HepG2 (cell line): Measurements from ENCODE around the gene BABAM2. TPM values are rescaled to one million over a fixed set of nuclear protein-coding genes. Genes with fewer than 3 reads are reported as not detected.

ENCODE experiments used
- ARNT2 ChIP-seq: sonication (generic); formaldehyde crosslinking; IDR thresholded peaks from 2 replicates; pipeline ENCODE4 v1.8.0; 2022; ENCODE audit warnings: mild to moderate bottlenecking, low read depth, missing genetic modification reagents, moderate library complexity
- CCAR2 ChIP-seq: fragments of 200-400 bp; formaldehyde crosslinking; optimal IDR thresholded peaks from 2 replicates; pipeline ENCODE3; 2018; ENCODE audit warnings: low read depth, mild to moderate bottlenecking, low read length, moderate library complexity
- FIP1L1 ChIP-seq: fragments of 200-400 bp; formaldehyde crosslinking; IDR thresholded peaks from 2 replicates; pipeline ENCODE4 v1.6.1; 2018; ENCODE audit warnings: low read depth, mild to moderate bottlenecking, low read length, moderate library complexity, borderline replicate concordance; ENCODE audit not compliant: insufficient read depth
- FOXK2 ChIP-seq: fragments of 450-650 bp; IDR thresholded peaks from 2 replicates; pipeline ENCODE4 v1.6.1; 2016
- GABPB1 ChIP-seq: IDR thresholded peaks from 2 replicates; pipeline ENCODE4 v1.6.1; 2016; ENCODE audit warnings: mild to moderate bottlenecking, missing genetic modification reagents, moderate library complexity, missing compliant biosample characterization
- MATR3 ChIP-seq: sonication (generic); formaldehyde crosslinking; IDR thresholded peaks from 2 replicates; pipeline ENCODE4 v1.4.0; 2020; ENCODE audit warnings: missing genetic modification reagents
- NFIB ChIP-seq: sonication (generic); formaldehyde crosslinking; IDR thresholded peaks from 2 replicates; pipeline ENCODE4 v1.9.0; 2021; ENCODE audit warnings: missing genetic modification reagents, mild to moderate bottlenecking, borderline replicate concordance
- PHF8 ChIP-seq: sonication (generic); formaldehyde crosslinking; IDR thresholded peaks from 2 replicates; pipeline ENCODE4 v1.5.0; 2020; ENCODE audit warnings: missing genetic modification reagents
- RAD51 ChIP-seq: fragments of 450-650 bp; IDR thresholded peaks from 2 replicates; pipeline ENCODE4 v1.6.1; 2016; ENCODE audit warnings: borderline replicate concordance
- RBM39 ChIP-seq: fragments of 200-400 bp; formaldehyde crosslinking; IDR thresholded peaks from one replicate; pipeline ENCODE4 v1.6.1; 2018; ENCODE audit warnings: antibody characterized with exemption, mild to moderate bottlenecking, low read depth, low read length; ENCODE audit not compliant: poor library complexity, severe bottlenecking
- SRF ChIP-seq: IDR thresholded peaks from 2 replicates; pipeline ENCODE4 v1.6.1; 2011; ENCODE audit warnings: mild to moderate bottlenecking, low read depth, low read length, moderate library complexity
- SUZ12 ChIP-seq: fragments of 150-350 bp; IDR thresholded peaks from 2 replicates; pipeline ENCODE4 v1.6.1; 2014; ENCODE audit warnings: low read depth, low read length
- TCF7L2 ChIP-seq: IDR thresholded peaks from 2 replicates; pipeline ENCODE4 v1.6.1; 2011; ENCODE audit warnings: mild to moderate bottlenecking, low read depth, low read length, moderate library complexity
- ZFY ChIP-seq: sonication (generic); formaldehyde crosslinking; IDR thresholded peaks from 2 replicates; pipeline ENCODE4 v1.4.0; 2020; ENCODE audit warnings: missing genetic modification reagents
- ZNF121 ChIP-seq: sonication (generic); formaldehyde crosslinking; IDR thresholded peaks from 2 replicates; pipeline ENCODE4 v1.5.0; 2020; ENCODE audit warnings: mild to moderate bottlenecking, missing genetic modification reagents
- ZNF232 ChIP-seq: sonication (generic); formaldehyde crosslinking; IDR thresholded peaks from 2 replicates; pipeline ENCODE4 v1.4.0; 2020; ENCODE audit warnings: missing genetic modification reagents, borderline replicate concordance
- ZNF263 ChIP-seq: sonication (generic); formaldehyde crosslinking; IDR thresholded peaks from 2 replicates; pipeline ENCODE4 v1.4.0; 2020; ENCODE audit warnings: missing genetic modification reagents
- ZNF296 ChIP-seq: sonication (generic); formaldehyde crosslinking; conservative IDR thresholded peaks from 2 replicates; pipeline ENCODE4 v1.5.0; 2020; ENCODE audit warnings: mild to moderate bottlenecking, missing genetic modification reagents
- ZNF326 ChIP-seq: sonication (generic); formaldehyde crosslinking; IDR thresholded peaks from 2 replicates; pipeline ENCODE4 v1.4.0; 2020; ENCODE audit warnings: missing genetic modification reagents, borderline replicate concordance
- ZNF572 ChIP-seq: sonication (generic); formaldehyde crosslinking; IDR thresholded peaks from 2 replicates; pipeline ENCODE4 v1.5.1; 2020; ENCODE audit warnings: mild to moderate bottlenecking, missing genetic modification reagents
- ZNF629 ChIP-seq: sonication (generic); formaldehyde crosslinking; conservative IDR thresholded peaks from 2 replicates; pipeline ENCODE4 v1.5.0; 2020; ENCODE audit warnings: missing genetic modification reagents
- ZNF713 ChIP-seq: sonication (generic); formaldehyde crosslinking; IDR thresholded peaks from 2 replicates; pipeline ENCODE4 v1.4.0; 2020; ENCODE audit warnings: mild to moderate bottlenecking, missing genetic modification reagents
- ZNF788 ChIP-seq: sonication (generic); formaldehyde crosslinking; IDR thresholded peaks from 2 replicates; pipeline ENCODE4 v1.5.0; 2020; ENCODE audit warnings: mild to moderate bottlenecking, missing genetic modification reagents, borderline replicate concordance
- polyA plus RNA-seq, 8 experiments: library from polyadenylated mRNA; depleted of rRNA in 3 of 8; stranded (reverse) in 7 of 8; unstranded in 1 of 8; fragments of >200 nt; fragmentation: Illumina TruSeq in 4 of 8; extraction: Trizol in 4 of 8; gene quantifications; 2 replicates each; pipeline versions ENCODE4 v1.2.1 to v1.2.3, GENCODE V29; 2011 to 2016; ENCODE audit warnings: low read depth in 4 of 8, missing spikeins in 1 of 8, mixed read lengths in 1 of 8; ENCODE audit not compliant: insufficient read depth in 1 of 8
- total RNA-seq, 5 experiments: library from RNA; depleted of rRNA; stranded (reverse); fragments of >200 nt; fragmentation: Illumina TruSeq; extraction: Trizol; gene quantifications; 2 replicates each; pipeline ENCODE4 v1.2.3, GENCODE V29; 2016; ENCODE audit warnings: low read depth in 1 of 5
- TF ChIP-seq, protein P1 (sequence below): sonication (generic); formaldehyde crosslinking; IDR thresholded peaks from 2 replicates; pipeline ENCODE4 v1.5.1; 2020; ENCODE audit warnings: mild to moderate bottlenecking, missing genetic modification reagents, borderline replicate concordance
- TF ChIP-seq, protein P2 (sequence below): sonication (generic); formaldehyde crosslinking; IDR thresholded peaks from 2 replicates; pipeline ENCODE4 v1.4.0; 2020; ENCODE audit warnings: missing genetic modification reagents
- TF ChIP-seq, protein P3 (sequence below): sonication (generic); formaldehyde crosslinking; IDR thresholded peaks from 2 replicates; pipeline ENCODE4 v1.8.0; 2022; ENCODE audit warnings: low read depth, missing genetic modification reagents

BABAM2 gene
- total and polyA plus RNA-seq, 2 of the 13 experiments (the other 11 are each of a cell fraction or from before 2014, with no cell fraction given), result 24.9 to 28.0 TPM

DNA sequence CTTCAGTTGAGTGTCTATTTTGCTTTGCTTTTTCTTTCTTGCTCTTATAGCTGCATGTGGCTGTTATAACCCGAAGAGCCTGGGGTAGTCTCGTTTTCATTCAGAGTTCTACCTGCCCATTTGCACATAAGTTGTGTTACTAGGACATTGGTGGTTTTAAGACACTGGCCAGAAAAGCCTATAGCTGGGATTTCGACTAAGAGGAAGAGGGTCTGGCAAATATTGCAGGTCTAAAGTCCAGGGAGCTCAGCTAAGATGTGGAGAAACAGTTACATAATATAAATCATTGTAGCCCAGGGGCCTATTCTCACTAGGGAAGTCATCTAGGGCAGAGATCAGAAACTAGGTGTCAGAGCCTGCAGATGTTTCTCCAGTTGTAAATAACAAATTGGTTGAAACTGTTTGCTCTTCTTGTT is 120.8 kb downstream of the BABAM2 start (continued):
- TF ChIP-seq, protein P1, sequence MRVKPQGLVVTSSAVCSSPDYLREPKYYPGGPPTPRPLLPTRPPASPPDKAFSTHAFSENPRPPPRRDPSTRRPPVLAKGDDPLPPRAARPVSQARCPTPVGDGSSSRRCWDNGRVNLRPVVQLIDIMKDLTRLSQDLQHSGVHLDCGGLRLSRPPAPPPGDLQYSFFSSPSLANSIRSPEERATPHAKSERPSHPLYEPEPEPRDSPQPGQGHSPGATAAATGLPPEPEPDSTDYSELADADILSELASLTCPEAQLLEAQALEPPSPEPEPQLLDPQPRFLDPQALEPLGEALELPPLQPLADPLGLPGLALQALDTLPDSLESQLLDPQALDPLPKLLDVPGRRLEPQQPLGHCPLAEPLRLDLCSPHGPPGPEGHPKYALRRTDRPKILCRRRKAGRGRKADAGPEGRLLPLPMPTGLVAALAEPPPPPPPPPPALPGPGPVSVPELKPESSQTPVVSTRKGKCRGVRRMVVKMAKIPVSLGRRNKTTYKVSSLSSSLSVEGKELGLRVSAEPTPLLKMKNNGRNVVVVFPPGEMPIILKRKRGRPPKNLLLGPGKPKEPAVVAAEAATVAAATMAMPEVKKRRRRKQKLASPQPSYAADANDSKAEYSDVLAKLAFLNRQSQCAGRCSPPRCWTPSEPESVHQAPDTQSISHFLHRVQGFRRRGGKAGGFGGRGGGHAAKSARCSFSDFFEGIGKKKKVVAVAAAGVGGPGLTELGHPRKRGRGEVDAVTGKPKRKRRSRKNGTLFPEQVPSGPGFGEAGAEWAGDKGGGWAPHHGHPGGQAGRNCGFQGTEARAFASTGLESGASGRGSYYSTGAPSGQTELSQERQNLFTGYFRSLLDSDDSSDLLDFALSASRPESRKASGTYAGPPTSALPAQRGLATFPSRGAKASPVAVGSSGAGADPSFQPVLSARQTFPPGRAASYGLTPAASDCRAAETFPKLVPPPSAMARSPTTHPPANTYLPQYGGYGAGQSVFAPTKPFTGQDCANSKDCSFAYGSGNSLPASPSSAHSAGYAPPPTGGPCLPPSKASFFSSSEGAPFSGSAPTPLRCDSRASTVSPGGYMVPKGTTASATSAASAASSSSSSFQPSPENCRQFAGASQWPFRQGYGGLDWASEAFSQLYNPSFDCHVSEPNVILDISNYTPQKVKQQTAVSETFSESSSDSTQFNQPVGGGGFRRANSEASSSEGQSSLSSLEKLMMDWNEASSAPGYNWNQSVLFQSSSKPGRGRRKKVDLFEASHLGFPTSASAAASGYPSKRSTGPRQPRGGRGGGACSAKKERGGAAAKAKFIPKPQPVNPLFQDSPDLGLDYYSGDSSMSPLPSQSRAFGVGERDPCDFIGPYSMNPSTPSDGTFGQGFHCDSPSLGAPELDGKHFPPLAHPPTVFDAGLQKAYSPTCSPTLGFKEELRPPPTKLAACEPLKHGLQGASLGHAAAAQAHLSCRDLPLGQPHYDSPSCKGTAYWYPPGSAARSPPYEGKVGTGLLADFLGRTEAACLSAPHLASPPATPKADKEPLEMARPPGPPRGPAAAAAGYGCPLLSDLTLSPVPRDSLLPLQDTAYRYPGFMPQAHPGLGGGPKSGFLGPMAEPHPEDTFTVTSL (CRISPR knock-in tag), result peak; percentile 88; the same call in 1 of the 2 replicates
- no peak for TF ChIP-seq ZNF232 (CRISPR knock-in tag)
- TF ChIP-seq PHF8 (CRISPR knock-in tag), result no peak
- no peak for TF ChIP-seq MATR3
- TF ChIP-seq NFIB (CRISPR knock-in tag), result no peak
- no peak for TF ChIP-seq TCF7L2
- TF ChIP-seq, protein P2, sequence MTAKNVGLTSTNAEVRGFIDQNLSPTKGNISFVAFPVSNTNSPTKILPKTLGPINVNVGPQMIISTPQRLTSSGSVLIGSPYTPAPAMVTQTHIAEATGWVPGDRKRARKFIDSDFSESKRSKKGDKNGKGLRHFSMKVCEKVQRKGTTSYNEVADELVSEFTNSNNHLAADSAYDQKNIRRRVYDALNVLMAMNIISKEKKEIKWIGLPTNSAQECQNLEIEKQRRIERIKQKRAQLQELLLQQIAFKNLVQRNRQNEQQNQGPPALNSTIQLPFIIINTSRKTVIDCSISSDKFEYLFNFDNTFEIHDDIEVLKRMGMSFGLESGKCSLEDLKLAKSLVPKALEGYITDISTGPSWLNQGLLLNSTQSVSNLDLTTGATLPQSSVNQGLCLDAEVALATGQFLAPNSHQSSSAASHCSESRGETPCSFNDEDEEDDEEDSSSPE (CRISPR knock-in tag), result no peak
- TF ChIP-seq SUZ12, result no peak
- no peak for TF ChIP-seq ZNF572 (CRISPR knock-in tag)
- TF ChIP-seq ZFY (CRISPR knock-in tag), result no peak
- TF ChIP-seq FOXK2, result no peak
- TF ChIP-seq ZNF121, result no peak
- TF ChIP-seq ZNF629 (CRISPR knock-in tag), result no peak
- TF ChIP-seq SRF, result no peak
- no peak for TF ChIP-seq CCAR2
- no peak for TF ChIP-seq ZNF296 (CRISPR knock-in tag)
- TF ChIP-seq ARNT2 (CRISPR knock-in tag), result no peak
- no peak for TF ChIP-seq ZNF326 (CRISPR knock-in tag)
- TF ChIP-seq FIP1L1, result no peak
- TF ChIP-seq, protein P3, sequence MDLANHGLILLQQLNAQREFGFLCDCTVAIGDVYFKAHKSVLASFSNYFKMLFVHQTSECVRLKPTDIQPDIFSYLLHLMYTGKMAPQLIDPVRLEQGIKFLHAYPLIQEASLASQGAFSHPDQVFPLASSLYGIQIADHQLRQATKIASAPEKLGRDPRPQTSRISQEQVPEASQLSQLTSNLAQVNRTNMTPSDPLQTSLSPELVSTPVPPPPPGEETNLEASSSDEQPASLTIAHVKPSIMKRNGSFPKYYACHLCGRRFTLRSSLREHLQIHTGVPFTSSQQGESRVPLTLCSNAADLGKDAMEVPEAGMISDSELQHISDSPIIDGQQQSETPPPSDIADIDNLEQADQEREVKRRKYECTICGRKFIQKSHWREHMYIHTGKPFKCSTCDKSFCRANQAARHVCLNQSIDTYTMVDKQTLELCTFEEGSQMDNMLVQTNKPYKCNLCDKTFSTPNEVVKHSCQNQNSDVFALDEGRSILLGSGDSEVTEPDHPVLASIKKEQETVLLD, result no peak
- no peak for TF ChIP-seq ZNF263 (CRISPR knock-in tag)
- TF ChIP-seq ZNF788, result no peak
- TF ChIP-seq RBM39, result no peak
- no peak for TF ChIP-seq ZNF713 (CRISPR knock-in tag)
- TF ChIP-seq GABPB1, result no peak
- TF ChIP-seq RAD51, result no peak
